ENCODE data around the gene APC.

- no peak for TF ChIP-seq EP300 (IDR thresholded peaks at IDR 0.05)
- TF ChIP-seq CTCF (IDR thresholded peaks at IDR 0.05): no peak
Measured at GRCh38 chr5:112863549-112863948, 125.9 kb downstream of the APC start.

Measured in upper lobe of left lung (tissue), 4 donors.